Sigmoid colon (tissue), 4 donors: Measurements from ENCODE around the gene DDX31.

Source experiments
- CTCF ChIP-seq, 4 experiments: fragments of 450-650 bp in 3 of 4; fragments of 200-600 bp in 1 of 4; IDR thresholded peaks; one replicate each; pipeline ENCODE4 v1.5.1; 2016 to 2019; ENCODE audit warnings: antibody characterized with exemption in 4 of 4, mild to moderate bottlenecking in 3 of 4, moderate library complexity in 2 of 4
- EP300 ChIP-seq, 4 donors: sonication (generic); formaldehyde crosslinking; IDR thresholded peaks; one replicate each; pipeline ENCODE4 v1.6.1; 2017; ENCODE audit warnings: antibody characterized with exemption in 4 of 4
- POLR2AphosphoS5 ChIP-seq, 4 donors: sonication (generic); formaldehyde crosslinking; IDR thresholded peaks; one replicate each; pipeline ENCODE4 v1.6.1; 2017; ENCODE audit warnings: antibody characterized with exemption in 4 of 4

- no peak for TF ChIP-seq CTCF (IDR thresholded peaks at IDR 0.05)
- TF ChIP-seq POLR2AphosphoS5 (IDR thresholded peaks at IDR 0.05) = no peak
- TF ChIP-seq EP300 (IDR thresholded peaks at IDR 0.05) = no peak
Observed at GRCh38 chr9:132596200-132596599, 73.6 kb downstream of the DDX31 start.
